ENCODE data around the gene CEP135.

Gene CEP135, protein sequence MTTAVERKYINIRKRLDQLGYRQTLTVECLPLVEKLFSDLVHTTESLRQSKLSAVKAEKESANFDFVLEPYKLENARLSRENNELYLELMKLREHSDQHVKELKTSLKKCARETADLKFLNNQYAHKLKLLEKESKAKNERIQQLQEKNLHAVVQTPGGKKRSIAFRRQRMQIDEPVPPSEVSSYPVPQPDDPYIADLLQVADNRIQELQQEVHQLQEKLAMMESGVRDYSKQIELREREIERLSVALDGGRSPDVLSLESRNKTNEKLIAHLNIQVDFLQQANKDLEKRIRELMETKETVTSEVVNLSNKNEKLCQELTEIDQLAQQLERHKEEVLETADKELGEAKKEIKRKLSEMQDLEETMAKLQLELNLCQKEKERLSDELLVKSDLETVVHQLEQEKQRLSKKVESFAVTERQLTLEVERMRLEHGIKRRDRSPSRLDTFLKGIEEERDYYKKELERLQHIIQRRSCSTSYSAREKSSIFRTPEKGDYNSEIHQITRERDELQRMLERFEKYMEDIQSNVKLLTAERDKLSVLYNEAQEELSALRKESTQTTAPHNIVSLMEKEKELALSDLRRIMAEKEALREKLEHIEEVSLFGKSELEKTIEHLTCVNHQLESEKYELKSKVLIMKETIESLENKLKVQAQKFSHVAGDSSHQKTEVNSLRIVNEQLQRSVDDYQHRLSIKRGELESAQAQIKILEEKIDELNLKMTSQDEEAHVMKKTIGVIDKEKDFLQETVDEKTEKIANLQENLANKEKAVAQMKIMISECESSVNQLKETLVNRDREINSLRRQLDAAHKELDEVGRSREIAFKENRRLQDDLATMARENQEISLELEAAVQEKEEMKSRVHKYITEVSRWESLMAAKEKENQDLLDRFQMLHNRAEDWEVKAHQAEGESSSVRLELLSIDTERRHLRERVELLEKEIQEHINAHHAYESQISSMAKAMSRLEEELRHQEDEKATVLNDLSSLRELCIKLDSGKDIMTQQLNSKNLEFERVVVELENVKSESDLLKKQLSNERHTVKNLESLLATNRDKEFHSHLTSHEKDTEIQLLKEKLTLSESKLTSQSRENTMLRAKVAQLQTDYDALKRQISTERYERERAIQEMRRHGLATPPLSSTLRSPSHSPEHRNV

DNA sequence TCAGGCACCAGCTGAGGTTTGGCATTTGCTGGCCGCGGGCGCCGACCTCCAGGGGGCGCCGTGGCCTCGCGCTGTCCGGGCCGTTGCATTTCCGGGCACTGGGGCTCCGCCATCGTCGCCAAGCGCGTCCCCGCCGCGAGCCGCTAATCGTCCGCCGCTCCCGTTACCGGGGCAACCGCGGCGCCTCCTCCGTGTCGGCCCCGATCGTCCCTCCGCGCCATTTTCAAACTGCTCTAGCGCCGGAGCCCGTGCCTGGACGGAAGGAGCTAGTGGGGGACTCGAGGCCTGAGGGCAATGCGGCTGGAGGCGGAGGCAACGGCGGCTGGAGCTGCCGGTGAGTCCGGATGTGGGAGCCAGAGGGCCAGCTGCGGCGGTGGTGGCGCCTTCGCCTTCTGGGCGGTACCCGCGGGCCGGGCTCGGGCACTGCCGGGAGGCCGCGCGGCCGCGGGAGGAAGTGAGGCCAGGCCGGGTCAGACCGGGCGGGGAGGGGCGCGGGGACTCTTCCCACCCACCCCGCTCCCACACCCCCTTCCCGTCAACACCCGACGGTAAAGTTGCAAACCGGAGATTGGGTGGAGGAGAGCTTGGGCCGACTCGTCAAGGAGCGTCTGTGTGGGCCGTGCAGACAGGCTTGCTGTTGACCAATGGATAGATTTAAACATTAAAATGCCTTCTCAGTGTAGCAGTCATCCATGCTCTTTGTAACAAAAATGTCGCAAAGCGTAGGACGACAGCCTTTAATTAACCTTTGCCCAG is at the start of gene CEP135:
Gene CEP135, plus strand, starts transcription at position 220 of the 756 bp plus-strand sequence. CDS start 3,186 bp downstream, outside the sequence.
- peak; percentile 83 for DNase-seq (ENCODE audit: extremely low read depth, low read depth)
- TF ChIP-seq, protein P1, sequence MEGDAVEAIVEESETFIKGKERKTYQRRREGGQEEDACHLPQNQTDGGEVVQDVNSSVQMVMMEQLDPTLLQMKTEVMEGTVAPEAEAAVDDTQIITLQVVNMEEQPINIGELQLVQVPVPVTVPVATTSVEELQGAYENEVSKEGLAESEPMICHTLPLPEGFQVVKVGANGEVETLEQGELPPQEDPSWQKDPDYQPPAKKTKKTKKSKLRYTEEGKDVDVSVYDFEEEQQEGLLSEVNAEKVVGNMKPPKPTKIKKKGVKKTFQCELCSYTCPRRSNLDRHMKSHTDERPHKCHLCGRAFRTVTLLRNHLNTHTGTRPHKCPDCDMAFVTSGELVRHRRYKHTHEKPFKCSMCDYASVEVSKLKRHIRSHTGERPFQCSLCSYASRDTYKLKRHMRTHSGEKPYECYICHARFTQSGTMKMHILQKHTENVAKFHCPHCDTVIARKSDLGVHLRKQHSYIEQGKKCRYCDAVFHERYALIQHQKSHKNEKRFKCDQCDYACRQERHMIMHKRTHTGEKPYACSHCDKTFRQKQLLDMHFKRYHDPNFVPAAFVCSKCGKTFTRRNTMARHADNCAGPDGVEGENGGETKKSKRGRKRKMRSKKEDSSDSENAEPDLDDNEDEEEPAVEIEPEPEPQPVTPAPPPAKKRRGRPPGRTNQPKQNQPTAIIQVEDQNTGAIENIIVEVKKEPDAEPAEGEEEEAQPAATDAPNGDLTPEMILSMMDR (IDR thresholded peaks at IDR 0.05; ENCODE audit: low read depth, low read length) = peak; percentile 78

DNA sequence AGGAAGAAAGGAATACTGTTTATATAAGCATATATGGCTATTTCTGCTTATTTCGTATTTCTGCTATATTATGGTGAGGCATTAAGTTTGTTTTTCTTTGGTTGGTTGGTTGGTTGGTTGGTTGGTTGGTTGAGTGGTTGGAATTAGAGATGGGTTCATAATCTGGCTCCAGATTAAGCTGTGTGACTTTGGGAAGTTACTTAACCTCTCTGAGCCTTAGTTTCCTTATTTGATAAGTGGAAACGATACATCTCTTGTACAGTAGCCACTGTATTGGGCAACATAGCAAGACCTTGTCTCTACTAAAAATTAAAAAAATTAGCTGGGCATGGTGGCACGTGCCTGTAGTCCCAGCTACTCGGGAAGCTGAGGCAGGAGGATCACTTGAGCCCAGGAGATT is 46.1 kb upstream of the CEP135 start:
- TF ChIP-seq, protein P1 (IDR thresholded peaks at IDR 0.05; ENCODE audit: low read depth, low read length) = no peak
- DNase-seq (ENCODE audit: extremely low read depth, low read depth) = no peak

DNA sequence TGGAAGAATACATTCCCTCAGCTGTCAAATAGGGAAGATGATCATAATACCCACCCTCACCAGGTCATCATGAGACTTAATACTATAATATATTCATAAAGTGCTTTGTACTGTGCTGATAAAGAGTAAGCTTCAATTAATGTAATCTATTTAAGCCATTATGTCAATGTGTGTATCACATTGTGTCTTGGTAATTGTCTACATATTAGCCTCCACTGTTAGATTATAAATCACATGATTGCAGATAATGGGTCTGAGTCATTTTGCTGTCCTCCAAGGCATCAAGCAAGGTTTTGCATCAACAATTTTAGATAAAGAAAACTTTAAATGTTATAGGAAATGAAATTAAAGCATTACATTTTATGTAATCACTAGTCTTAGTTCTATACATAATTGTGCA is 45.2 kb upstream of the CEP135 start:
- DNase-seq (ENCODE audit: extremely low read depth, low read depth) = no peak

DNA sequence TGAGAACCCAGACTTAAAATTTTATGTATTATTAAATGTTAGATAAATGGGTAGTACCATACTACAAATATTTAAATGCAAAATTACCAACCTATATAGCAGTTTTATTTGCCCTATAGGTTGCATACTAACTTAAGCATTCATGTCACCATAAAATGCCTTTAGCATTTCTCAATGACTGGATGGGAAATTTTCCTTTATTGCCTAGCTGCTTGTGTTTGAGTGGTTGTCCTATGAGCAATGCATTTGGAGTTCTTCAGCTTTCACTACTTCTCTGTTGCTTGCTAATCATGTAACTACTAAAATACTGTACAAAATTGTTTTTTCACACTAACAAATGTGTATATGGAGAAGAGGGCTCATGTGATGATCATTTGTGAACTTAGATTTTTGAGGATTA is 44.2 kb upstream of the CEP135 start:
- TF ChIP-seq, protein P1 (IDR thresholded peaks at IDR 0.05; ENCODE audit: low read depth, low read length) = no peak
- no peak for DNase-seq (ENCODE audit: extremely low read depth, low read depth)

More for the DNA sequence above, 45.2 kb upstream of the CEP135 start:
- TF ChIP-seq, protein P1 (IDR thresholded peaks at IDR 0.05; ENCODE audit: low read depth, low read length) = no peak

DNA sequence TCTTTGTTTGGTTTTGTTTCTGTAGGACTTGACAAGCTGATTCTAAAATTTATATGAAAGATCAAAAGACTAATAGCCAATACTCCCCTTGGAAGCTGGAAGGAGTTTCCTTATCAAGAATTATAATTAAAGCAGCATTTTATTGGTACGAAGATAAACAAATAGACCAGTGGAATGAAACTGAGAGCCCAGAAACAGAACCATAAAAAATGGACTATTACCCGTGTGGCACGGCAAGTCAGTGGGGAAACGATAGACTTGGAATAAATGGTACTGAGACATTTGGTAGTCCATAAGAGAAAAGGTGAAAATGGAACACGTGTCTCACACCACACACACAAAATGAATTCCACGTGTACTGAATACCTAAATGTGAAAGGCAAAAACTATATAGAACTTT is 42.4 kb upstream of the CEP135 start:
- TF ChIP-seq, protein P1 (IDR thresholded peaks at IDR 0.05; ENCODE audit: low read depth, low read length) = no peak
- DNase-seq (ENCODE audit: extremely low read depth, low read depth) = no peak

DNA sequence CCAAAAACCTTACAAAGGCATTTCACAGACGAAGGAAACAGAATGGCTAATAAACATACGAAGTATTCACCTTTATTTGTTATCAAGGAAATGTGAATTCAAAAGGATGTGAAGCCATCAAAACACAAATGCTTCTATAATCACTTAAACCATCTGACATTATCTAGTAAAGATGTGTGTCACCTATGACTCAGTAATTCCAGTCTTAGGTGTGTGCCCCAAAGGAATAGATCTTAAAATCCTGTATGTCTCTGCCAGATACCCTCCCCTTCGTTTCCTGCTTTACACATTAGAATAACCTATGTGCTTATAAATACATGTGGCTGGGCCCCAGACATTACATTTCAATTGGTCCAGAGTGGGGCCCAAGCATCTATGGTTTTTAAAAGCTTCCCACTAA is 41.8 kb upstream of the CEP135 start:
- TF ChIP-seq, protein P1 (IDR thresholded peaks at IDR 0.05; ENCODE audit: low read depth, low read length) = no peak
- DNase-seq (ENCODE audit: extremely low read depth, low read depth) = no peak

Data from AG09319 (cell line).